Esophagus squamous epithelium (tissue), 5 donors: Measurements from ENCODE around the gene TAOK3. TPM values are rescaled to one million over a fixed set of nuclear protein-coding genes. Genes with fewer than 3 reads are reported as not detected.

Experiments used
- DNase-seq: peaks from one replicate; lab custom pipeline; 2025; lab: John Stamatoyannopoulos, UW
- H3K27ac ChIP-seq, 4 donors: fragments of 200-600 bp; sonication (generic); one replicate each; pipeline ENCODE4 v1.5.1; 2016 to 2019; ENCODE audit warnings: mild to moderate bottlenecking in 1 of 4
- H3K27me3 ChIP-seq, 4 donors: fragments of 200-600 bp; sonication (generic); 1 replicate in 3 of 4; 2 replicates in 1 of 4; pipeline versions ENCODE4 v1.5.1 to v1.6.0; 2017 to 2021; ENCODE audit warnings: antibody characterized with exemption in 1 of 4
- H3K36me3 ChIP-seq, 3 donors: fragments of 200-600 bp; sonication (generic); one replicate each; pipeline ENCODE4 v1.5.1; 2016 to 2019
- H3K4me1 ChIP-seq, 3 donors: fragments of 200-600 bp; sonication (generic); one replicate each; pipeline ENCODE4 v1.5.1; 2017 to 2019
- H3K4me3 ChIP-seq, 4 donors: fragments of 200-600 bp; sonication (generic); 1 replicate in 3 of 4; 2 replicates in 1 of 4; pipeline ENCODE4 v1.5.1; 2016 to 2019; ENCODE audit warnings: mild to moderate bottlenecking in 2 of 4, moderate library complexity in 1 of 4
- H3K9me3 ChIP-seq, 3 donors: fragments of 200-600 bp; sonication (generic); one replicate each; pipeline ENCODE4 v1.5.1; 2016 to 2019
- CTCF ChIP-seq, 6 experiments: fragments of 450-650 bp in 4 of 6; fragments of 200-600 bp in 2 of 6; sonication (generic) in 2 of 6; IDR thresholded peaks; one replicate each; pipeline ENCODE4 v1.5.1; 2016 to 2019; ENCODE audit warnings: antibody characterized with exemption in 6 of 6, mild to moderate bottlenecking in 4 of 6, moderate library complexity in 4 of 6
- POLR2A ChIP-seq, 4 donors: fragments of 450-650 bp; IDR thresholded peaks; one replicate each; pipeline ENCODE4 v1.6.1; 2017; ENCODE audit warnings: antibody characterized with exemption in 4 of 4, mild to moderate bottlenecking in 4 of 4, moderate library complexity in 3 of 4
- WGBS, 2 donors: methylation state at CpG; one replicate each; pipeline ENCODE4 v1.1.5; 2018; 5-methylcytosine and 5-hydroxymethylcytosine counted together
- intact Hi-C: fragments of 100-400 bp; cut with DNase I; formaldehyde crosslinking; loops from one replicate; pipeline ENCODE4 v1.15.0; 2022
- total RNA-seq, 4 donors: library from RNA; depleted of rRNA; stranded (reverse); fragments of >200 nt; gene quantifications; one replicate each; pipeline ENCODE4 v1.1.0, GENCODE V29; 2016
- donor health status: DM: yes; HTN: yes; CAD: no.

Gene TAOK3
- total RNA-seq, 4 donors from 2014 or later: 13.7 to 27.7 (median 21.1) TPM

- Histone ChIP-seq H3K4me1 (peaks cover 0 to 7% (median 0%) of the 10 kb centered on the region in 3 donors), H3K27ac (no peak overlapping the region), H3K9me3 (no peaks in the 10 kb centered on the region), H3K4me3 (no peak overlapping the region), H3K36me3 (no peaks in the 10 kb centered on the region), H3K27me3 (no peaks in the 10 kb centered on the region)
- no peak for TF ChIP-seq POLR2A (IDR thresholded peaks at IDR 0.05)
- no peak for TF ChIP-seq CTCF (IDR thresholded peaks at IDR 0.05)
- no peak for DNase-seq
- intact Hi-C loops: no loop called here
These were observed 27.9 kb downstream of the TAOK3 start for GRCh38 chr12:118344829-118345228.

- no peak for DNase-seq
- Histone ChIP-seq H3K36me3 (no peaks in the 10 kb centered on the region), H3K4me3 (no peak overlapping the region), H3K27ac (no peak overlapping the region), H3K27me3 (no peaks in the 10 kb centered on the region), H3K4me1 (peaks cover 0 to 5% (median 3%) of the 10 kb centered on the region in 3 donors), H3K9me3 (no peaks in the 10 kb centered on the region)
- TF ChIP-seq CTCF (IDR thresholded peaks at IDR 0.05) (no peak), POLR2A (IDR thresholded peaks at IDR 0.05) (no peak)
- intact Hi-C loops: no loop called here
- 51 to 53% methylated on average over 2 of the region's 2 CpGs for WGBS, 2 donors
These were observed 30.6 kb downstream of the TAOK3 start for GRCh38 chr12:118342090-118342489.

- intact Hi-C loops: no loop called here
- Histone ChIP-seq H3K36me3 (no peaks in the 10 kb centered on the region), H3K4me3 (no peak overlapping the region), H3K27me3 (no peaks in the 10 kb centered on the region), H3K9me3 (no peaks in the 10 kb centered on the region), H3K4me1 (peaks cover 0 to 3% (median 0%) of the 10 kb centered on the region in 3 donors), H3K27ac (no peak overlapping the region)
- 37 to 43% methylated on average over 6 of the region's 6 CpGs for WGBS, 2 donors
- TF ChIP-seq POLR2A (IDR thresholded peaks at IDR 0.05) (no peak), CTCF (IDR thresholded peaks at IDR 0.05) (no peak)
- DNase-seq: no peak
These were observed 35.4 kb downstream of the TAOK3 start for GRCh38 chr12:118337194-118337838.

GRCh38 chr12:118336123-118336522 lies 36.6 kb downstream of the TAOK3 start:
- peaks cover 0 to 3% (median under 1%) of the 10 kb centered on the region in 3 donors for H3K4me1 ChIP-seq
- intact Hi-C loops: no loop called here
- H3K4me3 ChIP-seq: no peak overlapping the region
- 78 to 79% methylated on average over 2 of the region's 2 CpGs for WGBS, 2 donors
- no peak overlapping the region for H3K27ac ChIP-seq
- no peaks in the 10 kb centered on the region for H3K9me3 ChIP-seq
- no peaks in the 10 kb centered on the region for H3K36me3 ChIP-seq
- no peak for DNase-seq
- H3K27me3 ChIP-seq: no peaks in the 10 kb centered on the region
- TF ChIP-seq CTCF (IDR thresholded peaks at IDR 0.05): no peak
- no peak for TF ChIP-seq POLR2A (IDR thresholded peaks at IDR 0.05)

GRCh38 chr12:118334939-118335567 lies 37.7 kb downstream of the TAOK3 start:
- no peak overlapping the region for H3K27ac ChIP-seq

More at GRCh38 chr12:118334939-118335567, 37.7 kb downstream of the TAOK3 start:
- H3K27me3 ChIP-seq: no peaks in the 10 kb centered on the region
- H3K36me3 ChIP-seq: no peaks in the 10 kb centered on the region
- intact Hi-C loops: no loop called here
- H3K4me1 ChIP-seq: peaks cover 0 to 4% (median 3%) of the 10 kb centered on the region in 3 donors
- no peak for TF ChIP-seq POLR2A (IDR thresholded peaks at IDR 0.05)
- no peak for TF ChIP-seq CTCF (IDR thresholded peaks at IDR 0.05)
- WGBS, 2 donors: 78 to 82% methylated on average over 4 of the region's 4 CpGs
- no peaks in the 10 kb centered on the region for H3K9me3 ChIP-seq
- no peak for DNase-seq
- no peak overlapping the region for H3K4me3 ChIP-seq
